Tibial nerve (tissue), 4 donors: ENCODE measurements around the gene IL1RAPL2.

ENCODE experiments used
- EP300 ChIP-seq, 2 donors: sonication (generic); formaldehyde crosslinking; IDR thresholded peaks; one replicate each; pipeline ENCODE4 v1.6.1; 2017; ENCODE audit warnings: antibody characterized with exemption in 2 of 2, mild to moderate bottlenecking in 1 of 2
- POLR2A ChIP-seq, 2 donors: fragments of 450-650 bp; IDR thresholded peaks; one replicate each; pipeline ENCODE4 v1.6.1; 2017; ENCODE audit warnings: antibody characterized with exemption in 2 of 2, mild to moderate bottlenecking in 2 of 2, moderate library complexity in 2 of 2
- TF ChIP-seq, protein P1 (sequence below), 5 experiments: fragments of 200-600 bp in 3 of 5; fragments of 450-650 bp in 2 of 5; sonication (generic) in 3 of 5; IDR thresholded peaks; one replicate each; pipeline ENCODE4 v1.5.1; 2016 to 2019; ENCODE audit warnings: antibody characterized with exemption in 5 of 5, mild to moderate bottlenecking in 3 of 5, moderate library complexity in 2 of 5

DNA sequence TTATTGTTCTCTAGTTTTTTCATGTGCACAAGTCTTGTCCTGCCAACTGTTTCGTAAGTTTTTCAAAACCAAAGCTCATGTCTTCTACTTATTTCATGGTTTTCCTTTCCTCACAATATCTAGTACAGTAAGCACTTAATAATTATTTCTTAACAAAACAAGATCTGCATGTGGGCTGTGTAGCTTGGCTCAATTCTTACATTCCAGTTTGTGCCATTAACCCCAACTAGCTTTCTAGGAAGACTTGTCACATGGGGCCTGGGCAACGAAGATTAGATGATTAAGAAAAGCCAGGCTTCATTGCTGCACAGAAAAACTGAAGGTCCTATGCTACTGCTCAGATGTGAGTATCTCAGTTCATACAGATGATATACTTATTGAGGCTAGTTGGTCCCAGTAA, 809.8 kb downstream of the IL1RAPL2 start:
- TF ChIP-seq, protein P1, sequence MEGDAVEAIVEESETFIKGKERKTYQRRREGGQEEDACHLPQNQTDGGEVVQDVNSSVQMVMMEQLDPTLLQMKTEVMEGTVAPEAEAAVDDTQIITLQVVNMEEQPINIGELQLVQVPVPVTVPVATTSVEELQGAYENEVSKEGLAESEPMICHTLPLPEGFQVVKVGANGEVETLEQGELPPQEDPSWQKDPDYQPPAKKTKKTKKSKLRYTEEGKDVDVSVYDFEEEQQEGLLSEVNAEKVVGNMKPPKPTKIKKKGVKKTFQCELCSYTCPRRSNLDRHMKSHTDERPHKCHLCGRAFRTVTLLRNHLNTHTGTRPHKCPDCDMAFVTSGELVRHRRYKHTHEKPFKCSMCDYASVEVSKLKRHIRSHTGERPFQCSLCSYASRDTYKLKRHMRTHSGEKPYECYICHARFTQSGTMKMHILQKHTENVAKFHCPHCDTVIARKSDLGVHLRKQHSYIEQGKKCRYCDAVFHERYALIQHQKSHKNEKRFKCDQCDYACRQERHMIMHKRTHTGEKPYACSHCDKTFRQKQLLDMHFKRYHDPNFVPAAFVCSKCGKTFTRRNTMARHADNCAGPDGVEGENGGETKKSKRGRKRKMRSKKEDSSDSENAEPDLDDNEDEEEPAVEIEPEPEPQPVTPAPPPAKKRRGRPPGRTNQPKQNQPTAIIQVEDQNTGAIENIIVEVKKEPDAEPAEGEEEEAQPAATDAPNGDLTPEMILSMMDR (IDR thresholded peaks at IDR 0.05), result no peak
- no peak for TF ChIP-seq POLR2A (IDR thresholded peaks at IDR 0.05)
- peak in 1 of 2 donors; percentile 58 for TF ChIP-seq EP300 (IDR thresholded peaks at IDR 0.05)
